Measurements from ENCODE around the gene P4HTM.
"Not testable (repeated sequence)": the region's sequence is repeated elsewhere in the genome, so short reads cannot be mapped to it uniquely, and the experiment has no call there.

The P4HTM gene

DNA sequence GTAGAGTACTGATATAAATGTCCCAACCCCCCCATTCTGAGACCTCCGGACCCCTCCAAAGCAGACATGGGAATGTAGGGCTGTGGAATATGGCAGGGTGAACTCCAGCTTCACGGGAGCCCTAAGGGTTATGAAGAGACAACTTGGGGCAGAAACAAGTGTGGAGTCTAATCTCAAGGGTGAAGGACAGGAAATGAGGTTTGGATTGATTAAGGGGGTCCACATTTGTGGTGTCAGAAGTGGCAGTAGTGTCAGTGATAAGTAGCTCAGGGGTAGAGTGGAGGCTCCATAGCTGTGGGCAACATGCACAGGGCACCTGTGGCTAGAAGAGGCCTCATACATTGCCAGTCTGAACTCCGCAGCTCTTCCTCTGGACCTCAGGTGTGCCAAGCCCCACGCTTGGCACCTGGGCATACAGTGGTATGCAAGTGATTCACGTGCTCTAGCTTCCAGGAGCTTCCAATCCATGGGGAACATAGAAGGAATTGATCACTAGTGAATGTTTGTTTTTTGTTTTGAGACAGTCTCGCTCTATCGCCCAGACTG, 4.1 kb upstream of the P4HTM start:
- no peak for DNase-seq

DNA sequence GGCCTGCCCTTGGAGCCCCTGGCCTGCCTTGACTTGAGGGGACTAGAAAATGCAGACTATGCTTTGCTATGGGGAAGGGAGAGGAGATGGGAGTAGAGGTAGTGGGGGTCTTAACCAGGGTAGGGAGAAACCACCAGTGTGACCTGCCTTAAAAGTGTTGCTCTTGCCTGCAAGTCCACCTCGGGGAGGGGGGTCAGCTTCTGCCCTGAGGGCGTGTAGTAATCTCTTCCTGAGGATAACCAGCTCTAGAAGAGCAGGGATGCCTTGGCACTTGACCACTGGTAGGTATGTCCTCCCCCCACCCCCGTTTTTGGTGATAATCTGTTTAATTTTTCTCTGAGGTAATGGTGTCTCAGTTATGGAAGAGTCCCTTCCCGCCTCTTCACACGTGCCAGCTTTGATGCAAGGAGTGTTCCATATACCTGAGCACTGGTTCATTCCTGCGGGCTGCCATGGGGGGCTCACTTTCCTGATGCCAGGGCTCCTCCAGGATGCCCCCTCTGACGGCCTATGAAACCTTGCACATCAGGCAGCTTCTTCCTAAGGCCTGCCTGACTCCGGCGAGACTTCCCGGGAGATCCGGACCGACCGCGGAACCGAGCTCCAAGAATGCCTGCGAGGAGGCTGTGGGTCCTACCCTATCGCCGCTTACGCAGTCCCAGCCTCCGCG, 780 bp upstream of the P4HTM start:
- DNase-seq, result no peak

DNA sequence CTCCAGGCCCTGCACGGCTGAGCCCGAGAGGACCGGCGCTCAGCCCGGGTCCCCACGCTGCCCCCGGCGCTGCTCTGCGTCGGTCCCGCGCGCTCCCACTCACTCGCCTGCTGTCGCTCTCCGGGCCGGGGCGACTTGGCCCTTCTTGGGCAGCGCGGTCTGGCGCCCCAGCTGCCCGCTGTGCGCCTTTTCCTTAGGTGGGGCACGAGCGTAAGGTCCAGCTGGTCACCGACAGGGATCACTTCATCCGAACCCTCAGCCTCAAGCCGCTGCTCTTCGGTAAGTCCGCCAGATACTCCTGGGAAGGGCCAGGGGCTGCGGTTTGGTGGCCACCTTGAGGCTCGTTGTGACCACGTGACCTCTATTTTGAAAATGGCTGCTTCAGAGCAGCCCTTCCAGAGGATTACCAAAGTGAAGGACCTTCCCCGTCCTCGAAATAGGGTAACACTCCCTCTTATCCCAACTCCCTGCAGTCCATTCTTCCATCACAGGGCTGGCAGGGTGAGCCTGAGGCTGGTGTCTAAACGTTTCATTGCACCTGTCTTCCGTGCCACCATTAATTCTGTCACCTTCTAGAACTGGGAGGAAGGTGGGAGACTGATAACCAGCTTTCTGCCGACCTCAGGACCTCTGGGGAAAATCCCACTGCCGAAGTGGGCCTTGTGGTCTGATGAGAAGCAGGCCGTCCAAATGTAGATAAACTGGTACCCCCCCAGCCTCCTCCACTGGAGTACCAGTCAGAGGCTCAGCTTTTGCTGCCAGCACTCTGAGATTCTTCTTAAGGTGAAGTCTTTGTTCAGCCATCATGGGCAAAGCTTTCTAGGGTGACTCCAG, 812 bp downstream of the P4HTM start:
- no peak for DNase-seq

- no peak for DNase-seq
Measured at GRCh38 chr3:48991851-48992545, 2.0 kb downstream of the P4HTM start.

DNA sequence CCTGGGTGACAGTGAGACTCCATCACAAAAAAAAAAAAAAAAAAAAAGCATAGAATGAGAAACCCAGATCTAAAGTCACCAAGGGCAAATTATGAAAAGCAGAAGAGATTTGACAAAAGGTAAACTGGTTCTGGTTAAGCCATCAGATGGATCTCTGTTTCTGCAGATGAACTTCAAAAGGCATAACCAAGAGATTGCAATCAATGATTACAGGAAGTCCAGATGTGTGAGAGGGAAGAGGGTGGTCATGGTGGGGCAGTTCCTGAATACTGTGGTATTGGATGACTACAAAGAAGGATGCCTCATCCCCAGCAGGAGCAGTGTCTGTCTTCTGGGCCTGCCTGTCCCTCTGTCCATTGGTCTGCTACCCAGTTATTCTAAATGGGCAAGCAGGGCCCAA, 3.8 kb downstream of the P4HTM start:
- no peak for DNase-seq

DNA sequence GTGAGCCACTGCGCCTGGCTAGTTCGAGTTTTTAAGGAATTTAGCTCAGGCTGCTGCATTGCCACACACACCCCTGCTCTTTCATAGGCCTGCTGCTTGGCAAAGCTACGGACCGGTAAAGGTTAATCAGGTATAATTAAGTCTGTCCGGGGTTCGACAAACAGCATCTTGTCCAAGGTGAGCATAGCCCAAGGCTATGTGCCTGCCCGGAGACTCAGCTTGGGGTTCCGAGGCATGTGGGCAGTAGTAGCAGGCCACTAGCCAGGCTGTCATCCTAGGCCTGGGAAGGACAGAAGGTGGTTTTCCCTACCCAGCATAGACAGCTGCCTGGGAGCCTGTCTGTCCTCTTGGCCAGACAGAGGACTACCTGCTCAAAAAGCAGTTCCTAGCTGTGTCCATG, 6.6 kb downstream of the P4HTM start:
- DNase-seq, result no peak

DNA sequence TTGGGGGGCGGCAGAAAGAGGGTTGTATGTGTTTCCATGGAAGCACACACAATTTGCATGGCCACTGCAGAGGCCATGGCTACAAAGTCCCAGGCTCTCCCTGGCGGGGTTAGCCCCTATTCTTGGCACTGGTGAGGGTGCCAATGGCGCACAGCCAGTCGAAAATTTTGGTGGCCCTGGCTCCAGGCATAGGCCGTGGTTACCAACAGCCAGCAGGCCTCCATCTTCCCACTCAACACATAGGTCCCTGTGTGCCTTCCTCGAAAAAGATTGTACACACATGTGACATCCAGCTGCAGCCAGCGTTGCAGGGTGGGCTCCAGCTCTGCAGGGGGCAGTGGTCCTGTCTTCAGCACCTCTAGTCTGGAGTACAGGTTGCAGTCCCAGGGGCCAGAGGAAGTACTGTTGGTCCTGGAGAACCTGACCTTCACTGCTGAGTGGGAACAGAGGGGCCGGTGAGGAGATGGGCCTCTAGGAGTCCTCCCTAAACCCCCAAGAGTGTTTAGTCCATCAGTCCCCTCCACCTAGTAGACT, 7.1 kb downstream of the P4HTM start:
- no peak for DNase-seq

DNA sequence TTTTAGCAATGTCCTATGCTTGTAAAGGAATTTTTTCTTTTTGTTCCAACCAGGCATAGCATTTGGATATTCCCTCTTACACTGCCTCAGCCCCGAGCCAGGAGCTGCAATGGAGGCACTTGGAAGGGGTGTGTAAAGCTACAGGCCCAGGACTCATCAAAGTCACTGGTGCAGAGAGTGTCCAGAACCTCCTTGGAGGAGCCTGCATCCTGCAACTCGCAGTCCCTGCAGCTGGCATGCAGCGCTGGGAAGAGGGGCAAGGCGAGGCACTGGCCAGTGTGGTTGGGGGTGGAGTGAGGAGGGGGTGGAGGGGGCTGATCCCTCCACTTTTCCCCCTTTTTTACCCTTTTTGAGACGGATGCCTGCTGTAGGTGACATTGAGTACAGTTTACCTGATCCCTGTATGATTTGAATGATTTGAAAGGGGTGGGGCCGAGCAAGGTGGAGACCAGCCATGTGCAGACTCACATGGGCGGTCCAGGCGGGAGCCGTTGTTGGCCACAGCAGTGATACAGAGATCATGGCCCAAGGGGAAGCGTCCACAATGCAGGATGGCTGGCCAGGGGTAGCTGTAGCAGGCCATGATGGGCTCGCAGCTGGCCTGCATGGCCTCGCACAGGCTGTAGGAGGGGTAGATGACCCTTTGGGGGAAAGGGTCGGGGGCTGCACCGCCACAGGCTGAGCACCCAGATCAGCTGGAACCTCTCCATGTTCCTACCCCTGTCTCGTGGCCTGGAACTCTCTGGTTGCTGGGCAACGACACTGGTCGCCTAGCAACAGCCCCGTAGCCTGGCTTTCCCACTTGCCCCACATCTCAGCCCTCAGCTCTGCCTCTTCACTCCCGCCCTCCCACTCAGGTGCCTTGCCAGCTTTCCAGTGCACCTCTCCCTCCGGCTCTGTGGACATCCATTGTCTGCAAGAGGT, 7.9 kb downstream of the P4HTM start:
- no peak for DNase-seq

DNA sequence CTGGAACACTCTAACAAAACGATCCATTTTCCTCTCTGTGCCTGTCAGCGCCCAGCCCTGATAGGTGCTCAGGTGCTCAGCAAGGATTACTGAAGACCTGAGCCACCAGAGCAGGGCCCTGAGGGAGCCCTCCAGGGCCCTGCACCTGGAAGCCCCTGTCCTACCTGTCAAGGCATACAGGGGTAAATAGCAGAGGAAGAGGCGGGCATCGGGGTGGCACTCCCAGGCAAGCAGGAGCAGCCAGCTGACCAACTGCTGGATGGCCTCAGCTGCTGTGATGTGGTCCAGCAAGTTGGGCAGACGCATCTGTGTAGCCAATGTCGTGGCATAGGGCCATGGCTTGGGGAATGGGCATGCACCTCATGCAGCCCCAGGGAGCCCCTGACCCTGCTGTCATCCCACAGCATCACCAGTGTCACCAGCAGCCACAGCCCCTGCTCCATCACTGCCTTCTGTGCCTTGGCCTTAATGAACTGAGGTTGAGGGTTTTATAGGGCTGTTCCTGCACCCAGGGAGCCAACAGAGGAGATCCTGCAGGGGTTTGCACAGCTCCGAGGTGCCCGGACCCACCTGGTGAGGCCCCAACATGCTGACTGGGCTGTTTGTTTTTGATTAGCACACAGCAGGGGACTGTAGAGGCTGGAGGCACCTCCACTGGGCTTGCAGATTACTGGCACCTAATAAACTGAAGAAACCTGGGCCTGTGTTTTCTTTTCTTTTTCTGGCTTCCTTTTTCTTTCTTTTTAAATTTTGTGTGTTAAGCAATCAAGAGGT, 9.2 kb downstream of the P4HTM start:
- no peak for DNase-seq

DNA sequence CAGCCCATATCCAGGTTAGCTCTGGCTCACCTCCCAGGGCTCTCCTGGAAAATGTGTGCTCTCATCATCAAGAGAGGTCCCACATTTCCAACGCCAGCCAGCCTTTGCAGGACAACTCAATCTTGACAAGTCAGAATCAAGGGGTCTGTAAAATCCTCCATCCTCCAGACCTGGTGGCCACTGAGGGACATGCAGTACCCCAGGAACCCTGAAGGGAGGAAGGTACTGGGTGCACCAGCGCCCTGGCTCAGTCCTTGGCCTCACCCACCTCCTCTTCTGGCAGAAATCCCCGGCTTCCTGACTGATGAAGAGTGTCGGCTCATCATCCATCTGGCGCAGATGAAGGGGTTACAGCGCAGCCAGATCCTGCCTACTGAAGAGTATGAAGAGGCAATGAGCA, 11.1 kb downstream of the P4HTM start:
- DNase-seq, result no peak

DNA sequence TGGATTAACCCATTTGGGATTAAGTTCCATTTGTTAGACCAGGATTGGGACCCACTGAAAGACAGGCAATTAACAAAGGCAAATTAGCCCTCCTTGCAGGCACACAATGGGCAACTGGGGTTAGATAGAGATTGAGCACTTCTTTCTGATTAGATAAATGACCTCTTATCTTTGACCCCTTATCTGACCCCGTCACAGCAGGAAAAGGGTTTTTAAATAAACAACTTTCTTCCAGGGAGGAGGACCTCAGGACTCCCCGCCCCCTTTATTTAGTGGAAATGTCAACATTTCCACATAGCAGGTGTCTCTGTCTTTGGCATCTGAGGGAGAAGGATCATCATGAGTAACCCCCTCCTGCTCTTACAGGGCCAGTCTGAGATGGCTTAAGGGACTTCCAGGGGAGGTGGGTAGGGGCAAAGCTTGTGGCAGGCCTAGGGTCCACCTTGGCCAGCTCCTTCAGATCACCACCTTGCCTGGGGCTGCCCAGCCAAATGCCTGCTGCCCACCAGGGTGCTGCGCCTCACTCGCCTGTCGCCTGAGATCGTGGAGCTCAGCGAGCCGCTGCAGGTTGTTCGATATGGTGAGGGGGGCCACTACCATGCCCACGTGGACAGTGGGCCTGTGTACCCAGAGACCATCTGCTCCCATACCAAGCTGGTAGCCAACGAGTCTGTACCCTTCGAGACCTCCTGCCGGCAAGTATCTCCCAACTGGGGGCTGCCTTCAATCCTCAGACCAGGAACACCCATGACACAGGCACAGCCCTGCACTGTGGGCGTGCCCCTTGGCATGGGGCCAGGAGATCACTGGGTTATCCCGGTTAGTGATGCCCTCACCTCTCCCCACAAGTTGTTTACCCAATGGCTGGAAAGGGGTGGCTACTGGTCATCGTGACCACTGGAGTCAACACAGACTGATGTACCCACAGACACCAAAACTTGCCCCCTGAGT, 14.6 kb downstream of the P4HTM start:
- no peak for DNase-seq

DNA sequence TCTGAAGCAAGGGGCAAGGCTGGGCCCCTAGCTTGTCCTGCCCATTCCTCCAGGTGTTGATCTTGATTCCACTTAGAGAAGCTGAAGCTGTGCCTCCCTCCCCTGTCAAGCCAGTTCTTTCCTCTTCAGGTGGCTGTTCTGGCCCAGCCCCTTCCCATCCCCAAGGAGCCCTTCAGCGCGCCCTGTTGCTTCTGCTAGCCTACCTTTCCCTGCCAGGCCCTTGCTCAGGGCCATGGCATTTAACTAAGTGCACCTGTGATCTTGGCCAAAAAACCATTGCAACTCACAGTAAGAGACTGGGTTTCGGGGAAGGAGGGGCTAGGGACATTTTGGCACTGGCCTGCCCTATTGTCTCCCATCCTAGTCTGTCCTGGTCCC, 15.3 kb downstream of the P4HTM start:
- DNase-seq, result no peak

GRCh38 chr3:49005998-49006397, 16.0 kb downstream of the P4HTM start:
- DNase-seq, result no peak

GRCh38 chr3:49006408-49007067, 16.5 kb downstream of the P4HTM start:
- no peak for DNase-seq

DNA sequence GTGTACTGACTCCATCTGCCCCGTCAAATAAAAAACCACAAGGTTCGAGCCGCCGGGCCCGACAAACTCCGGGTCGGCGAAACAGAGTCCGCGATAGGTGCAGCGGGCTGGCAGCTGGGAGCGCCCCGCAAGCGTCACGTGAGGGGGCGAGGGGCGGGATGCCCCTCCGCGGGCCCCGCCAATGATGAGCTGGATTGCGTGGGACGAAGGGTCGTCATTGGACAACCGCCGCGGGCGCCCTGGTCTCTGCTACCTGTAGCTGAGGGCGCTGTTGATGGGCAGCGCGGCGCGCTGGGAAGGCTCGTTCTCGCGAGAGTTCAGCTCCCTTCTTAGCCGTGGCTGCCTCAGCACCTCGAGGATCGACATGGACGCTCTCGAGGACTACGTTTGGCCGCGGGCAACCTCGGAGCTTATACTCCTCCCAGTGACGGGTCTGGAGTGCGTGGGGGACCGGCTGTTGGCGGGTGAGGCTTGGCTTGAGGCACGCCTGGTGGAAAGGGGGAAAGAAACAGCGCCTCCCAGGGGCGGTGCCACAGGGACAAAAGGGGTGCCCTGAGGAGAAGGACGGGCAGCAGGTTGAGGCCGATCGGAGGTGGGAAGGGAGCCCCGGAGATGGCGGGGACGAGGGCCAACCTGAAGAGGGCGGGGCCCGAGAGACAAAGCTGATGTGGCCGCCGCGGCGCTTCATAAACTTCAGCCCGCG, 17.2 kb downstream of the P4HTM start, which contains the start of gene WDR6:
Gene WDR6 (plus strand): TSS at position 324 of the 703 bp plus-strand sequence. CDS start 41 bp downstream, at position 365.
- peak; percentile 96 for DNase-seq

- DNase-seq, result peak; percentile 81
Measured at GRCh38 chr3:49007771-49008528, 17.9 kb downstream of the P4HTM start.

DNA sequence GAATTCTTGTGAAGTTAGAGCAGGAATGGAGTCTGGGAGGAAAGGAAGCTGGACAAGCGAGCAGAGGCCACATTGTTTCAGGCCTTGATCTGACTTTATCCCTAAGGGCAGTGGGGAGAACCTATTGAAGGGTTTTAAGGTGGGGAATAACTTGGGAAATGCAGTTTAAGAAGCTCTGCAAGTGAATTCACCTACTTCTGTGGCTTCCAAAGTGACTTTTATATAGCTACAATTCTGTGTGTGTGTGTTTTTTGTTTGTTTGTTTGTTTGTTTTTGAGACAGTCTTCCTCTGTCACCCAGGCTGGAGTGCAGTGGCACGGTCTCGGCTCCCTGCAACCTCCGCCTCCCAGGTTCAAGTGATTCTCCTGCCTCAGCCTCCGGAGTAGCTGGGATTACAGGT, 18.6 kb downstream of the P4HTM start:
- not testable (repeated sequence) for DNase-seq

- no peak for DNase-seq
Measured at GRCh38 chr3:49009396-49009795, 19.4 kb downstream of the P4HTM start.
